Activated CD4-positive, alpha-beta T cell treated with anti-CD3 and anti-CD28 coated beads, Interleukin-2, Interleukin-4, amounts not matched to agents 100 ng/mL and 50 ng/mL, durations not matched to agents 16 hours and 8 hours (primary cell): ENCODE results near the gene GSDME.
"Not testable (repeated sequence)": the region's sequence is repeated elsewhere in the genome, so short reads cannot be mapped to it uniquely, and the experiment has no call there.

ENCODE experiments used
- DNase-seq: peaks from one replicate; pipeline ENCODE4 v3.0.0-alpha.2; 2020; ENCODE audit warnings: low spot score

The GSDME gene

GRCh38 chr7:24741679-24742505 is 15.4 kb downstream of the GSDME start:
- DNase-seq: no peak

DNA sequence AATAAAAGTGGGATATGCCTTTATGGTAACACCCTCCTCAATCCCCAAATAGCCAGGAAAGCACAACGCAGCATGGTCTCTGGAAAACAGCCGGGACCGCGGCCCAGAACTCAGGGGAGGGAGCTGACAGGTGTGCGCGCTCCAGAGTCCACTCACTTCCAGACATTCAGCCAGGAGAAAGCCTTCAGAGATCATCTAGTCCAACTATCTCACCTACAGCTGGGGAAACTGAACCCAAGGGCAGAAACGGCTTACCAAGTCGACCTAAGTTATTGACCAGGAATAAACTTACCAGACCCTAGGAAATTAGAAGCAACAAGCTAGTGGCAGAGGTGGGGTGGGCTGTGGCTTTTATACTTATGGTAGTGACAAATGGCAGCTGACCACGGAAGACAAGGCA is 16.4 kb downstream of the GSDME start:
- no peak for DNase-seq

DNA sequence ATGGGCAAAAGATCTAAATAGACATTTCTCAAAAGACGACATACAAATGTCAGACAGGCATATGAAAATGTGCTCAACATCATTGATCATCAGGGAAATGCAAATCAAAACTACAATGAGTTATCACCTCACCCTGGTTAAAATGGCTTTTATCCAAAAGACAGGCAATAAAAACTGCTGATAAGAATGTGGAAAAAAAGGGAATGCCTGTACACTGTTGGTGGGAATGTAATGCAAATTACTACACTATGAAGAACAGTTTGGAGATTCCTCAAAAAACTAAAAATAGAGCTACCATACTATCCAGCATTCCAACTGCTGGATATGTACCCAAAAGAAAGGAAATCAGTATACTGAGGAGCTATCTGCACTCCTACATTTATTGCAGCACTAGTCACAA is 18.0 kb downstream of the GSDME start:
- DNase-seq: no peak

- no peak for DNase-seq
Measured at GRCh38 chr7:24738577-24738976, 18.7 kb downstream of the GSDME start.

DNA sequence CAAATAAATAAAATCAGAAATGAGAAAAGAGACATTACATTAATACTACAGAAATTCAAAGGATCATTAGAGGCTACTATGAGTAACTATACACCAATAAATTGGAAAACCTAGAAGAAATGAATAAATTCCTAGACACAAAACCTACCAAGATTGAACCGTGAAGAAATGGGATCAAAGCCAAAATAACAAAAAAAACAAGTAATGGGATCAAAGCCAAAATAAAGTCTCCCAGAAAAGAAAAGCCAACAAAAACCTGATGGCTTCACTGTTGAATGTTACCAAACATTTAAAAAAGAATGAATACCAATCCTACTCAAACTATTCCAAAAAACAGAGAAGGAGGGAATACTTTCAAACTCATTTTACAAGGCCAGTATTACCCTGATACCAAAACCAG is 20.0 kb downstream of the GSDME start:
- no peak for DNase-seq

DNA sequence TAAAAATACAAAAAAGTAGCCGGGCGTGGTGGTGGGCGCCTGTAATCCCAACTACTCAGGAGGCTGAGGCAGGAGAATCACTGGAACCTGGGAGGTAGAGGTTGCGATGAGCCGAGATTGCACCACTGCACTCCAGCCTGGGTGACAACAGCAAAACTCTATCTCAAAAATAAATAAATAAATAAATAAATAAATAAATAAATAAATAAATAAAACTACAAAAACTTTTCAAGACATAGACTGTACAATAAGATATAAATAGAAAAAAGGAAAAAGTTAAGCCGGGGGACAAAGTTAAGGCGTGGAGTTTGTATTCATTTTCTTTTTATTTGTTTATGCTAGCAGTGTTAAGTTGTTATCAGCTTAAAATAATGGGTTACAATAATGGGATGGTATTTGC is 21.7 kb downstream of the GSDME start:
- DNase-seq: not testable (repeated sequence)

DNA sequence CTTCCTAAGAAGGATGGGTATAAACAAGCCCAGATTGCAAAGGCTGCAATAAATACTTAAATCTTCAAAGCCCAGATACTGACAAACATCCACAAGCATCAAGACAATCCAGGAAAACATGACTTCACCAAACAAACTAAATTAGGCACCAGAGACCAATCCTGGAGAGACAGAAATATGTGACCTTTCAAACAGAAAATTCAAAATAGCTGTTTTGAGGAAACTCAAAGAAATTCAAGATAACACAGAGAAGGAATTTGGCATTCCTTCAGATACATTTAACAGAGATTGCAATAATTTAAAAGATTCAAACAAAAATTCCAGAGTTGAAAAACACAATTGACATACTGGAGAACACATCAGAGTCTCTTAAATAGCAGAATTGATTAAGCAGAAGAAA is 23.0 kb downstream of the GSDME start:
- DNase-seq: no peak

GRCh38 chr7:24733414-24734060 is 23.7 kb downstream of the GSDME start:
- no peak for DNase-seq

DNA sequence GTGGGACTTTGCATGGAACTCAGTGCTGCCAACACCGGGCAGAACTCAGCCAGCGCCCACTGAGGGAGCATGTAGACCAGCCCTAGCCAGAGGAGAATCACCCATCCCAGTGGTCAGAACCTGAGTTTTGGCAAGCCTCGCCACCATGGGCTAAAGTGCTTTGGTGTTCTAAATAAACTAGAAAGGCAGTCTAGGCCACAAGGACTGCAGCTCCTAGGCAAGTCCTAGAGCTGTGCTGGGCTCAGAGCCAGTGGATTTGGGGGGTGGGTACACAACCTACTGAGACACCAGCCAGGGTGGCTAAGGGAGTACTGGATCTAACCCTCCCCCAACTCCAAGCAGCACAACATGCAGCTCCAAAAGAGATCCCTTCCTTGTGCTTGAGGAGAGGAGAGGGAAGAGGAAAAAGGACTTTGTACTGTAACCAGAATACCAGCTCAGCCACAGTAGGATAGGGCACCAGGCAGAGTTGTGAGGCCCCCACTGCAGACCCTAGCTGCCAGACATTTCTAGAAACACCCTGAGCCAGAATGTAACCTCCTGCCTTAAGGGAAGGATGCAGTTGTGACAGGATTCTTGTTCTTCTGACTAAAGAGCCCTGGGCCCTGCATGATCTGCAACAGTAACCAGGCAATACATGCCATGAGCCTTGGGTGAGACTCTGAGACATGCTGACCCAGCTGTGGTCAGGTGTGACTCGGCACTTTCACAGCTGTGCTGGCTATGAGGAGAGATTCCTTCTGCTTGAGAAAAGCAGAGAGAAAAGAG is 24.4 kb downstream of the GSDME start:
- DNase-seq: no peak

- no peak for DNase-seq
Measured at GRCh38 chr7:24731313-24731712, 26.0 kb downstream of the GSDME start.

DNA sequence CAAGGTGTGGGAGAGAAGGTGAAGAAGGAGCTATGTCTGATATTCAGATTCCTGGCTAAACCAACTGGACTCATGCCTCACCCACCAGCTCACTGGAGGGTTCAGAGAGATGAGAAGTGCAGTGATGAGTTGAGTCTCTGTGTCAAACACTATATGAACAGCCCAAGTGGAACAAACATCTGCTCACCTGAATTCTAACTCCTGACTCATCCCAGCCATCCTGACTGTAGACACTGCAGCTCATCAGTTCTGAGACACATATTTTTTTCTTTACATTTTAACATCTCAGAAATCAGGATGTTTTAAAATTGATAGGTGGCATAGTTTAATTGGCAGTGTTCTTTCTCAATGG is 27.3 kb downstream of the GSDME start:
- no peak for DNase-seq

DNA sequence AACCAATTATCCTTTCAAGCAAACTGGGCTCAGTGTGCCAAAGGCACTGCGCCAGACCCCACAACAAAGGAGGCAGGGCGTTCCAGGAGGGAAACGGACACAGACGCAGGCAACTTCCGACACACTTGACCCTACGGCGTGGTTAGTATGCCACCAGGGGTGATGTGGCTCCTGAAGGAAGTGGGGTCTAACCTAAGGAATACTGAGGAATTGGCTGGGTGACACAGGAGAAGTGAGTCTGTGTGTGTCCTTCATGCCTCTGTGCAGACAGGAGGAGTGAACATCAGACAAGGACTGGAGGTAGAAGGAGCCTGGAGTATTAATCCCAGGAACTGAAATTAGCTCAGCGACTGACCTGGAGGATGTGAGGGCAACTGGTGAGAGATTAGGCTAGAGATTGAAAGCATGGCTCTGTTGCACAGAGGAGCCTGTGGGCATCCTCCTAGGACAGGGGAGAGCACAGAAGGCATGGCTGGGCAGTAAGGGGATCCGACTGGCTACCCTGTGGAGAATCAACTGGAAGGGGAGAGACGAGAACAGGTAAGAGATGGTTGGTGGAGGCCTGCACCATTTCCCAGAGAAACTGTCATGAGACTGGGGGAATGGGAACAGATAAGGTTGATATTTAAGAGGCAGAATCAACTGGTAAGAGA is 27.8 kb downstream of the GSDME start:
- no peak for DNase-seq

DNA sequence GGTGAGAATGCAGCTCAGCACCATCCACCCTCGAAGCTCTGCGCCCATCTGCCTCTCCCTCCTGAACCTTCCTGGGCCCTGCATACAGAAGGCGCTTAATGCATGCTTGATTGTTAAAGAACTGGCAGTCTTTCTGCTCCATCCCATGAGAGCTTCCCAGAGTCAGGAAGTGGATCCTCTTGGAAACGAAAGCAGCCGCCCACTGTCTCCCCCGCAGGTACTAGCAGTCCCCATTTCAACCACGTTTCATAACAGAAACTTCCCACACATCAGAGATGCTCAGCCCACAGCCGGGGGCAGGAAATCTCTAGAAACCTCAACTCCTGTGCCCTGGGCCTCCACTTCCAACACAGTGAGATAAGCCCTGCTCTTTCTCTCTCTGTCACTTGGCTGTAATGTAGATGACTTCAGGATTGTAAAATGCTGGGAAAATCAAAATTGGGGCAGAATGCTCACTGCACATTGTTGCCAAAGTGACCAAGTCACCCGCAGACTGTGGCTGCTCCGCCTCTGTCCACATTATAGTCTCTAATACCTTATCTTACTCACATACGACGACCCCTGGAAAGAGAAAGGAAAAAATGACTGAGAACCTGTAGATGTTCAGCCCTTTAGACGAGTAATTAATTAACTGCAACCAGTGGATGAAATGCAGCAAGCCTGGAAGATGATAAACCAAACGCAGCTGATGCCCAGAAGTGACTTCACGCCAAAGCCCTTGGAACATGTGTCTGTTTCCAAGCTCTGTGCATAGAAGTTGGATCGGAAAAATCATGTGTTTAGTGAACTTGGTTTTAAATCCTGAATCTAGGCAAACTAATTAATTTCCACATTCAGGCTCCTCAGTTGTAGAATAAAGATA is 28.5 kb downstream of the GSDME start:
- no peak for DNase-seq

- no peak for DNase-seq
Measured at GRCh38 chr7:24728121-24728500, 29.2 kb downstream of the GSDME start.

GRCh38 chr7:24727154-24728120 is 29.8 kb downstream of the GSDME start:
- no peak for DNase-seq

- no peak for DNase-seq
Measured at GRCh38 chr7:24725554-24726241, 31.6 kb downstream of the GSDME start.

- no peak for DNase-seq
Measured at GRCh38 chr7:24724451-24725190, 32.6 kb downstream of the GSDME start.

GRCh38 chr7:24723178-24723530 is 34.1 kb downstream of the GSDME start:
- DNase-seq: no peak
